Natural killer cell (primary cell): ENCODE results near the gene KLHL13. TPM values are rescaled to one million over a fixed set of nuclear protein-coding genes. Genes with fewer than 3 reads are reported as not detected.
"Not testable (repeated sequence)": the region's sequence is repeated elsewhere in the genome, so short reads cannot be mapped to it uniquely, and the experiment has no call there.

Source experiments
- ATAC-seq, 3 donors: fragments of 150-1000 bp in 2 of 3; fragments of 200-7000 bp in 1 of 3; cut with Tn5 transposase; 1 replicate in 1 of 3; 2 replicates in 2 of 3; pipeline ENCODE4 v1.10.0; 2021; ENCODE audit warnings: mild to moderate bottlenecking in 2 of 3, moderate library complexity in 2 of 3
- DNase-seq, 2 donors: peaks; one replicate each; pipeline versions ENCODE4 v3.0.0 to v3.0.0-alpha.2; 2013 to 2021; ENCODE audit warnings: mixed read lengths in 1 of 2
- H3K27ac ChIP-seq: one replicate; pipeline ENCODE4 v1.5.1; 2013; ENCODE audit warnings: mild to moderate bottlenecking, low read length
- H3K27me3 ChIP-seq: one replicate; pipeline ENCODE4 v1.6.1; 2013; ENCODE audit warnings: low read length; ENCODE audit not compliant: control insufficient read depth, insufficient read depth
- H3K36me3 ChIP-seq: one replicate; pipeline ENCODE4 v1.6.1; 2013; ENCODE audit warnings: low read length; ENCODE audit not compliant: control insufficient read depth, insufficient read depth
- H3K4me1 ChIP-seq: one replicate; pipeline ENCODE4 v1.6.1; 2013; ENCODE audit warnings: low read length; ENCODE audit not compliant: control insufficient read depth, insufficient read depth
- H3K4me3 ChIP-seq: one replicate; pipeline ENCODE4 v1.5.1; 2013; ENCODE audit warnings: low read length
- H3K9me3 ChIP-seq: one replicate; pipeline ENCODE4 v1.6.1; 2013; ENCODE audit warnings: low read length; ENCODE audit not compliant: control insufficient read depth, insufficient read depth
- H3K27ac Mint-ChIP-seq, 2 donors: one replicate each; pipeline ENCODE4 v1.8.0; 2022; ENCODE audit warnings: mild to moderate bottlenecking in 2 of 2, mixed read lengths in 2 of 2, moderate library complexity in 1 of 2
- H3K27me3 Mint-ChIP-seq, 2 donors: one replicate each; pipeline ENCODE4 v1.8.0; 2022; ENCODE audit warnings: low read depth in 2 of 2, mixed read lengths in 2 of 2
- H3K36me3 Mint-ChIP-seq: one replicate; pipeline ENCODE4 v1.8.0; 2022; ENCODE audit warnings: mixed read lengths
- H3K4me1 Mint-ChIP-seq, 2 donors: one replicate each; pipeline ENCODE4 v1.8.0; 2022; ENCODE audit warnings: mixed read lengths in 2 of 2
- H3K4me3 Mint-ChIP-seq: one replicate; pipeline ENCODE4 v1.8.0; 2022; ENCODE audit warnings: mild to moderate bottlenecking, moderate library complexity, mixed read lengths
- H3K9me3 Mint-ChIP-seq, 2 donors: one replicate each; pipeline ENCODE4 v1.8.0; 2022; ENCODE audit warnings: mixed read lengths in 2 of 2
- WGBS: methylation state at CpG from one replicate; pipeline ENCODE4 v1.1.7; 2013; ENCODE audit warnings: missing lambda C conversion rate; ENCODE audit not compliant: insufficient coverage; 5-methylcytosine and 5-hydroxymethylcytosine counted together
- intact Hi-C: fragments of 100-400 bp; cut with micrococcal nuclease; formaldehyde crosslinking; loops from one replicate; pipeline ENCODE4 v1.14.2; 2022
- total RNA-seq, 4 donors: library from RNA; stranded (reverse); fragments of 120-200 nt in 1 of 4; gene quantifications; one replicate each; pipeline versions ENCODE4 v1.2.3 to v1.2.4, GENCODE V29; 2013 to 2022
- TF ChIP-seq, protein P1 (sequence below): fragments of 200-600 bp; IDR thresholded peaks from one replicate; pipeline ENCODE4 v1.8.0; 2022; ENCODE audit warnings: antibody characterized with exemption

Gene KLHL13
- total RNA-seq, 3 donors from 2014 or later (not counting 1 experiment from before 2014, with no cell fraction given) = 0.11 to 0.73 (median 0.16) TPM

DNA sequence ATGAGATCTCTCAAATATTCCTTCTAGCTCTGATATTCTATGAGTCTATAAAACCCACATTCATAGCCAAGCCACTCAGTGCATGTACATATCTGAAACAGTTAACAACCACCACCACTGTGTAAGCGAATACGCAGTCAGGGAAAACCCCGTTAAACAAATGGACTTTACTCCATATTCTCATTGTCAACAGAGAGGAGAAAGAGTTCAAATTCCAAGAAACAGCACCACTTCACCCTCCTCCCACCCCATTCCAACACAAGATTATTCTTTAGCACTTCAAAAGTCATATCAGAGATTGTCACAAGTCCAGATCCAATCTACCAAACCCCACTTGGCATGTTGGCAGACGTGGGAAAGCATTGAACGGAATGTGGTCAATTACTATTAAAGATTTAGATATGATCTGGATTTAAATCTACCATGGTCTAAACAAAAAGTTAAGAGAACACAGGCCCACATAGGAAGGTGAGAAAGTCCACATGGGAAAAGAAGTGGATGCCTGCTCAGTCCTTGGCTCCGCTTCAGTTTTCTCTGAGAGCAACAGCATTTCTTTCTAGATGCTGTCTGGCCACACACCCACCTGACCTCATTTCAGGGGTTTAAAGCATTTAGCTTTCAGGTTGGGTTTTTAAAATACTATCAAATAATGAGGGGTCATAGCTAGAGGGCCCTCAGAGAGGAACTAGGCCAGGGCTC is 39.8 kb upstream of the KLHL13 start:
- TF ChIP-seq, protein P1, sequence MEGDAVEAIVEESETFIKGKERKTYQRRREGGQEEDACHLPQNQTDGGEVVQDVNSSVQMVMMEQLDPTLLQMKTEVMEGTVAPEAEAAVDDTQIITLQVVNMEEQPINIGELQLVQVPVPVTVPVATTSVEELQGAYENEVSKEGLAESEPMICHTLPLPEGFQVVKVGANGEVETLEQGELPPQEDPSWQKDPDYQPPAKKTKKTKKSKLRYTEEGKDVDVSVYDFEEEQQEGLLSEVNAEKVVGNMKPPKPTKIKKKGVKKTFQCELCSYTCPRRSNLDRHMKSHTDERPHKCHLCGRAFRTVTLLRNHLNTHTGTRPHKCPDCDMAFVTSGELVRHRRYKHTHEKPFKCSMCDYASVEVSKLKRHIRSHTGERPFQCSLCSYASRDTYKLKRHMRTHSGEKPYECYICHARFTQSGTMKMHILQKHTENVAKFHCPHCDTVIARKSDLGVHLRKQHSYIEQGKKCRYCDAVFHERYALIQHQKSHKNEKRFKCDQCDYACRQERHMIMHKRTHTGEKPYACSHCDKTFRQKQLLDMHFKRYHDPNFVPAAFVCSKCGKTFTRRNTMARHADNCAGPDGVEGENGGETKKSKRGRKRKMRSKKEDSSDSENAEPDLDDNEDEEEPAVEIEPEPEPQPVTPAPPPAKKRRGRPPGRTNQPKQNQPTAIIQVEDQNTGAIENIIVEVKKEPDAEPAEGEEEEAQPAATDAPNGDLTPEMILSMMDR = no peak
- no peaks in the 10 kb centered on the region for H3K4me1 ChIP-seq
- Mint-ChIP-seq H3K27me3 (no peaks in the 10 kb centered on the region), H3K4me1 (no peaks in the 10 kb centered on the region), H3K9me3 (no peaks in the 10 kb centered on the region), H3K4me3 (no peak overlapping the region), H3K36me3 (no peaks in the 10 kb centered on the region), H3K27ac (no peak overlapping the region)
- DNase-seq (no peak), ATAC-seq (no peak)
- intact Hi-C loops = no loop called here
- no peaks in the 10 kb centered on the region for H3K36me3 ChIP-seq
- H3K27ac ChIP-seq = no peak overlapping the region
- H3K27me3 ChIP-seq = no peaks in the 10 kb centered on the region
- H3K4me3 ChIP-seq = no peak overlapping the region
- WGBS = 95% methylated on average over 3 of the region's 6 CpGs
- no peaks in the 10 kb centered on the region for H3K9me3 ChIP-seq

DNA sequence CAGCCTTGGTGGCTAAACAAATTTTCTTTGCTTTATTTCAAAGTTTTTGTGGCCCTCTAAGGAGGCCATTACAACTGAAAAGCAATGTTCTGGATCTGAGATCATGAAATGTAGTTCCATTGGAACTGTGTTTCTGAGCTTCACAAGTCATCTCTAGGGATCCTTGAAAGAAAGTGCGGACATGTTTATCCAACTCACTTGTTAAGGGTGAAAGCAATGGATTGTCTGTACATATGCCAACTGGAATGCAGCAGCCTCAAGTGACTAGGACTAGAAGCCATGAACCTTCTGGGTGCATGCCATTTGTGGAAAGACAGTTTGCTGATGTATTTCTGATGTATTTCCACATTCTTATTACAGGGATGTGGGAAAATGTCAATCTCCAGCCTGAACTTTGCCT is 36.7 kb upstream of the KLHL13 start:
- H3K4me3 Mint-ChIP-seq = no peak overlapping the region
- no peaks in the 10 kb centered on the region for H3K36me3 Mint-ChIP-seq
- WGBS = 100% methylated on average over 1 of the region's 1 CpG
- intact Hi-C loops = no loop called here
- Histone ChIP-seq H3K4me3 (no peak overlapping the region), H3K36me3 (no peaks in the 10 kb centered on the region), H3K4me1 (no peaks in the 10 kb centered on the region), H3K27ac (no peak overlapping the region), H3K9me3 (no peaks in the 10 kb centered on the region), H3K27me3 (no peaks in the 10 kb centered on the region)
- no peaks in the 10 kb centered on the region for H3K4me1 Mint-ChIP-seq
- ATAC-seq (no peak), DNase-seq (no peak)
- TF ChIP-seq, protein P1 = no peak
- no peaks in the 10 kb centered on the region for H3K9me3 Mint-ChIP-seq
- no peaks in the 10 kb centered on the region for H3K27me3 Mint-ChIP-seq
- H3K27ac Mint-ChIP-seq = no peak overlapping the region

DNA sequence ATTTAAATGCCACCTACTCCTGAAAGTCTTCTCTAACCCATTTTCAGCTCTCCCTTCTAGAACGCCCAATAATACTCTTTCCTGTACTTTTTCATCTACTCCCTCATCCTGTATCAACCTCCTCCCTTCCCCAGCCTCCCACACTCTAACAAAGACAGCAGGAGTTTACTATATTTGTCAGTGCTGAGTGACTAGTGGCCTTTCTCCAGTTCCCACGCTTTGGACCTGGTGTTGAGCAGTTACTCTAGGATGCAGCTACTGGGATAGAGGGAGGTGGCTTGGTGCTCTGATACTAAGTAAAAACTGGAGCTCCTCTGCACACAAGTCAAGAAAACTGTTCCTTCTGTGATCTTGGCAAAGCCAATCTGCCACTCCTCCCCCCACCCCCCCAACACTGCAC is 36.1 kb upstream of the KLHL13 start:
- Histone ChIP-seq H3K4me3 (no peak overlapping the region), H3K9me3 (no peaks in the 10 kb centered on the region), H3K36me3 (no peaks in the 10 kb centered on the region), H3K27ac (no peak overlapping the region), H3K4me1 (no peaks in the 10 kb centered on the region), H3K27me3 (no peaks in the 10 kb centered on the region)
- DNase-seq (no peak), ATAC-seq (no peak)
- no peaks in the 10 kb centered on the region for H3K4me1 Mint-ChIP-seq
- no peaks in the 10 kb centered on the region for H3K36me3 Mint-ChIP-seq
- 73% methylated on average over 2 of the region's 2 CpGs for whole genome bisulfite sequencing
- no peak overlapping the region for H3K27ac Mint-ChIP-seq
- H3K9me3 Mint-ChIP-seq = no peaks in the 10 kb centered on the region
- intact Hi-C loops = no loop called here
- H3K4me3 Mint-ChIP-seq = no peak overlapping the region
- TF ChIP-seq, protein P1 = no peak
- no peaks in the 10 kb centered on the region for H3K27me3 Mint-ChIP-seq

- ATAC-seq (no peak), DNase-seq (no peak)
- no peaks in the 10 kb centered on the region for H3K9me3 Mint-ChIP-seq
- no CpG with 5 or more reads among the region's 1 CpG for WGBS
- H3K27me3 ChIP-seq = no peaks in the 10 kb centered on the region
- no peaks in the 10 kb centered on the region for H3K36me3 Mint-ChIP-seq
- no peak overlapping the region for H3K4me3 ChIP-seq
- peaks cover 0 to 10% of the 10 kb centered on the region in 2 donors for H3K27me3 Mint-ChIP-seq
- H3K4me3 Mint-ChIP-seq = no peak overlapping the region
- TF ChIP-seq, protein P1 = no peak
- no peaks in the 10 kb centered on the region for H3K9me3 ChIP-seq
- H3K27ac ChIP-seq = no peak overlapping the region
- intact Hi-C loops = no loop called here
- H3K36me3 ChIP-seq = no peaks in the 10 kb centered on the region
- H3K4me1 ChIP-seq = no peaks in the 10 kb centered on the region
- H3K27ac Mint-ChIP-seq = no peak overlapping the region
- H3K4me1 Mint-ChIP-seq = no peaks in the 10 kb centered on the region
These were observed 32.1 kb upstream of the KLHL13 start for GRCh38 chrX:118148737-118149136.

- ATAC-seq, DNase-seq, H3K4me1 Mint-ChIP-seq, H3K36me3 ChIP-seq, H3K27ac Mint-ChIP-seq, H3K9me3 ChIP-seq, H3K27me3 ChIP-seq, H3K36me3 Mint-ChIP-seq, H3K4me3 ChIP-seq, intact Hi-C loops, H3K27ac ChIP-seq, H3K4me1 ChIP-seq, H3K4me3 Mint-ChIP-seq, H3K9me3 Mint-ChIP-seq: not testable (repeated sequence)
- WGBS = no CpG with 5 or more reads among the region's 3 CpGs
- H3K27me3 Mint-ChIP-seq = peaks cover 0 to 10% of the 10 kb centered on the region in 2 donors
These were observed 31.2 kb upstream of the KLHL13 start for GRCh38 chrX:118147771-118148170.
